GM13977 (cell line): ENCODE measurements around the gene INCA1.

ENCODE experiments used
- DNase-seq: peaks from one replicate; pipeline ENCODE4 v3.0.0; 2012; ENCODE audit warnings: low spot score
- in situ Hi-C: fragments of 300-500 bp; cut with MboI; formaldehyde crosslinking; loops from one replicate; pipeline ENCODE4 v1.12.0; 2022; ENCODE audit warnings: low sequenced_read_pairs, low pct_unique_long_range_greater_than_20kb, mixed read lengths, inconsistent platforms; ENCODE audit not compliant: unreplicated experiment
- TF ChIP-seq, protein P1 (sequence below): IDR thresholded peaks from 2 replicates; pipeline ENCODE4 v1.5.1; 2012; ENCODE audit warnings: mild to moderate bottlenecking, control low read depth; ENCODE audit not compliant: insufficient read depth; ENCODE audit errors: extremely low read depth, missing control alignments

Gene INCA1, protein sequence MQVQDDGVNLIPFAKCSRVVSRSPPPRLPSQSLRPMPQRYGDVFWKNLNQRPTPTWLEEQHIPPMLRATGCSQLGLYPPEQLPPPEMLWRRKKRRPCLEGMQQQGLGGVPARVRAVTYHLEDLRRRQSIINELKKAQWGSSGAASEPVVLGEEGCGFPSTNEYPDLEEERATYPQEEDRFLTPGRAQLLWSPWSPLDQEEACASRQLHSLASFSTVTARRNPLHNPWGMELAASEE

DNA sequence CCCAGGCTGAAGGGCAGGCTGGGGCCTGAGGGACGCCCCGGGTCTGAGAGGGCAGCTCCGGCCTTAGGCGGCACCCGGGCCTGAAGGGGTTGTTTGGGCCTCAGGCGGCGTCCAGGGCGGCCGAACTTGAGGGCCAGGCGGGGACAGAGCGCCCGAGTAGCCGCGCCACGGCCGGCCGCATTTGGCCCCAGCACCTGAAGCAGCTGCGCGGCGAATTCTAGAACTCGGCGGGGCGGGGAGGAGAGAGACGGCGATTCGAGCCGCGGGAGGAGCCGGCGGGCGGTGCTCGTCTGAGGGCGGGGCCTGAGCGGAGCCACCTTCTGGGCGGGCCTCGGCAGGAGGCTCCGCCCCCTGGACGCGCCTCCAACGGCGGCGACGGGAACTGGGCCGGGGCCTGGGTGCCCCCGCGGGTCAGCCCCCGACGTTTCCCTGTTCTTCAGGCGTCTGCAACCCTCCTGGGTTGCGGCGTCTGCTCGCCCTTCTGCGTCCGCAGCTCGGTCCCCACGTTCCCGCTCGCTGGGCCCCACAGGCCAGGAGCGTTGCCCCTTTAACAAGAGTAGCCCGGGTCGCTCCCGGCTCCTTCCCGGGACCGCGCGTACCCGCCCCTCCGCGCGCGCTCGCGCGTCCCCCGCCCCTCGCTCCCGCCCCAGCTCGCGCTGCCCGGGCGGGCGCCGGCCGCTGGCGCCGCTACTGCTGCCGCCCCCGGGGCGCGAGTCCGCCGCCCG, at the start of gene INCA1, which contains the start of gene KIF1C:
Gene INCA1 (minus strand): TSS at position 221 of the 725 bp plus-strand sequence. CDS start 3,085 bp downstream, outside the sequence.
Gene KIF1C (plus strand): TSS at position 649 of the 725 bp plus-strand sequence. CDS start 2,297 bp downstream, outside the sequence.
- DNase-seq, result peak; percentile 100
- in situ Hi-C loops, result no loop called here
- TF ChIP-seq, protein P1, sequence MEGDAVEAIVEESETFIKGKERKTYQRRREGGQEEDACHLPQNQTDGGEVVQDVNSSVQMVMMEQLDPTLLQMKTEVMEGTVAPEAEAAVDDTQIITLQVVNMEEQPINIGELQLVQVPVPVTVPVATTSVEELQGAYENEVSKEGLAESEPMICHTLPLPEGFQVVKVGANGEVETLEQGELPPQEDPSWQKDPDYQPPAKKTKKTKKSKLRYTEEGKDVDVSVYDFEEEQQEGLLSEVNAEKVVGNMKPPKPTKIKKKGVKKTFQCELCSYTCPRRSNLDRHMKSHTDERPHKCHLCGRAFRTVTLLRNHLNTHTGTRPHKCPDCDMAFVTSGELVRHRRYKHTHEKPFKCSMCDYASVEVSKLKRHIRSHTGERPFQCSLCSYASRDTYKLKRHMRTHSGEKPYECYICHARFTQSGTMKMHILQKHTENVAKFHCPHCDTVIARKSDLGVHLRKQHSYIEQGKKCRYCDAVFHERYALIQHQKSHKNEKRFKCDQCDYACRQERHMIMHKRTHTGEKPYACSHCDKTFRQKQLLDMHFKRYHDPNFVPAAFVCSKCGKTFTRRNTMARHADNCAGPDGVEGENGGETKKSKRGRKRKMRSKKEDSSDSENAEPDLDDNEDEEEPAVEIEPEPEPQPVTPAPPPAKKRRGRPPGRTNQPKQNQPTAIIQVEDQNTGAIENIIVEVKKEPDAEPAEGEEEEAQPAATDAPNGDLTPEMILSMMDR, result no peak

DNA sequence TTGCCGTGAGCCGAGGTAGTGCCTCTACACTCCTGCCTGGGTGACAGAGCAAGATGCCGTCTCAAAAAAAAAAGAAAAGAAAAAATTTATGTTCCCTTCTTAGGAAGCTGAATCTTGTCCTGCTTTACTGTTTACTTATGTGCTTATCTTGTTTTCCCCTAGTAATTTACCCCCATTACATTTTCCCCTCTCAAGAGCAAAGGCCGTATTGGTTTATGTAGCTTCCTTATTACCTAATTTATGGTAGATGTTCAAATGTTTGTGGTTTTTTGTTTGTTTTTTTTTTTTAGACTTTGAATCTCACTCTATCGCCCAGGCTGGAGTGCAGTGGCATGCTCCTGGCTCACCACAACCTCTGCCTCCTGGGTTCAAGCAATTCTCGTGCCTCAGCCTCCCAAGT, 48.2 kb upstream of the INCA1 start:
- in situ Hi-C loops, result no loop called here
- TF ChIP-seq, protein P1, result no peak

DNA sequence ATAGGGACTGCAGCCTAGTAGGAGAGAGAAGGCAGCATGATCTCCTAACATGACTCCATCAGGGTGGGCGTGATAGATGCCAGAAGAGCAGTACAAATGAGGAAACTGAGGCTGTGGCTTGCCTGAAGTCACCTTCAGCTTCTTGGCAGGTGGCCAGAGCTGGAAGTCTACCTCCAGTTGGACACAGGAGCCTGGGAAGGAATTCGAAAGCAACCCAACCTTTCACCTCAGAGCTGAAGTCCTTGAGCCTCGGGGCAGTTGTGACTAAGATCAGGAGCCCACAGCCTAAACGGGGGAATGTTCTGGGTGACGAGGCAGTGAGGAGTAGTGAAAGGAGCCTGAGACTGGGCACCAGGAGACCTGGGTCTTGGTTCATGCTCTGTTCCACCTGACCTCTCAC, 47.3 kb upstream of the INCA1 start:
- TF ChIP-seq, protein P1, result no peak
- in situ Hi-C loops, result no loop called here
- no peak for DNase-seq

More for the DNA sequence above, 48.2 kb upstream of the INCA1 start:
- DNase-seq, result no peak

DNA sequence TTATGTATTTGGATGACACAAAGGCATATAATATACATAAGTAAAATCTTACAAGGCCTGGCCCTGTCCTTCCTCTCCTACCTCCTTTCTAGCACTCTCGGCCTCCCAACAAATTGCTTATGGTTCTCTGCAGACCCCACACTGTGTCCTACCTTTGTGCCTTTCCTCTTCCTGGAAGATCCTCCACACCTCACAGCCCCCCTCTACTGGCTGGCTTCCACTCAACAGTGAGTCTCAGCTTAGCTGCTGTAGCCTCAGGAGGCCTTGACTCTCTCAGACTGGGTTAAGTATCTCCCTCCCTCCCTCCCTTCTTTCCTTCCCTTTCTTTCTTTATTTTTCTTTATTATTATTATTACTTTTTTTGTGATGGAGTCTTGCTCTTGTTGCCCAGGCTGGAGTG, 46.2 kb upstream of the INCA1 start:
- no peak for DNase-seq
- in situ Hi-C loops, result no loop called here
- TF ChIP-seq, protein P1, result no peak

DNA sequence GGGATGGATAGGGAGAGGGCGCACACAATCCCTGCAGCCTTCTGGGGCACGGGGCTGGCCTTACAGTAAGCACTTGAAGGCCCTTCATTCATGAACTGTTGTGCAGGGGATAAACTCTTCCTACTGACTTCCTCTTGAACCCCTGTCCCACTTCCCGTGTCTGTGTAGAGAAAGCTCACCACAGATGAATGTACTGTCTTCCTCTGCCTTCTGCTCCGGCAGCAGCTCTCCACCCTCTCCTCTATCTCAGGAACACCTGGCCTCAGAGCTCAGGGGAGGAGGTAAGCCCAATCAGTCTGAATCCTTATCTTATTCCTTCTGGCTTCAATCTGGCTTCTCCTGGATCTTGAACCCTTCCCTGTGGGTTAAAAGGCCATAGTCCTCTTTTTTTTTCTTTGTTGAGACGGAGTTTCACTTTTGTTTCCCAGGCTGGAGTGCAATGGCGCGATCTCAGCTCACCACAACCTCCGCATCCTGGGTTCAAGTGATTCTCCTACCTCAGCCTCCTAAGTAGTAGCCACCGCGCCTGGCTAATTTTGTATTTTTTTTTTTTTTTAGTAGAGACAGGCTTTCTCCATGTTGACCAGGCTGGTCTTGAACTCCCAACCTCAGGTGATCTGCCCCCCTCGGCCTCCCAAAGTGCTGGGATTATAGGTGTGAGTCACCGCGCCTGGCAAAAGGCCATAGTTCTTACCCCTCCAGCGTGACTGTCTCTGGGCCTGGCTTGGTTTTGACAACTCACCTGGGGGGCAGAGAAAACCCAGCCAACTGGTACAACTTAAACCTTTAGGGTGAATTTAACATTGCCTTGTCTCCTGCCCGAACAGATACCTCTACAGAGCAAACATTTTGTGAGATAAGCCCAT, 45.1 kb upstream of the INCA1 start:
- no peak for DNase-seq
- in situ Hi-C loops, result no loop called here
- TF ChIP-seq, protein P1, result no peak

DNA sequence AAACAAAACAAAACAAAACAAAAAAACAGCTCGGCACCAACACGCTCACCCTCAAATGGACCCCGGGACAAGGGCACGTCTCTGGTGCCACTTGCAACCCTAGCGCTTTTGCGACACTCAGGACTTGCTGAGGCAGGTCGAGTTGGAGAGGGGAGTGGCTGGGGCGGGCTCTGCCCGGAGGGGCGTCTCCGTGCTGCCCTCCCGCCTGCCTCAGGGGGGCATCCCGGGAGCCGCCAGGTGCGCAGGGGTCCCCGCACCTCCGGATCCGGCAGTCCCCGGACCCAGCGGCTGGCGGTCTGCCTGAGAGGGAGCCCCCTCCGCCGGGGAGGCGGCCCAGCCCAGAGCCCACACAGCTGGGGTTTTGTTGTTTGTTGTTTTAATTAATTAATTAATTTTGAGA, 38.0 kb upstream of the INCA1 start, which contains the start of gene SLC52A1:
Gene SLC52A1 (minus strand): TSS at position 112 of the 400 bp plus-strand sequence. CDS start 820 bp downstream, outside the sequence.
- in situ Hi-C loops, result no loop called here
- no peak for DNase-seq
- TF ChIP-seq, protein P1, result no peak
